GM10266 (cell line): ENCODE measurements around the gene LINC01488.

Source experiments
- DNase-seq: peaks from one replicate; pipeline ENCODE4 v3.0.0; 2012; ENCODE audit errors: extremely low spot score
- TF ChIP-seq, protein P1 (sequence below): IDR thresholded peaks from 2 replicates; pipeline ENCODE4 v1.5.1; 2012; ENCODE audit warnings: mild to moderate bottlenecking, low read depth; ENCODE audit not compliant: control insufficient read depth, insufficient read depth; ENCODE audit errors: missing control alignments

LINC01488 gene

GRCh38 chr11:69446108-69446507 lies 35.4 kb upstream of the LINC01488 start:
- no peak for DNase-seq
- TF ChIP-seq, protein P1, sequence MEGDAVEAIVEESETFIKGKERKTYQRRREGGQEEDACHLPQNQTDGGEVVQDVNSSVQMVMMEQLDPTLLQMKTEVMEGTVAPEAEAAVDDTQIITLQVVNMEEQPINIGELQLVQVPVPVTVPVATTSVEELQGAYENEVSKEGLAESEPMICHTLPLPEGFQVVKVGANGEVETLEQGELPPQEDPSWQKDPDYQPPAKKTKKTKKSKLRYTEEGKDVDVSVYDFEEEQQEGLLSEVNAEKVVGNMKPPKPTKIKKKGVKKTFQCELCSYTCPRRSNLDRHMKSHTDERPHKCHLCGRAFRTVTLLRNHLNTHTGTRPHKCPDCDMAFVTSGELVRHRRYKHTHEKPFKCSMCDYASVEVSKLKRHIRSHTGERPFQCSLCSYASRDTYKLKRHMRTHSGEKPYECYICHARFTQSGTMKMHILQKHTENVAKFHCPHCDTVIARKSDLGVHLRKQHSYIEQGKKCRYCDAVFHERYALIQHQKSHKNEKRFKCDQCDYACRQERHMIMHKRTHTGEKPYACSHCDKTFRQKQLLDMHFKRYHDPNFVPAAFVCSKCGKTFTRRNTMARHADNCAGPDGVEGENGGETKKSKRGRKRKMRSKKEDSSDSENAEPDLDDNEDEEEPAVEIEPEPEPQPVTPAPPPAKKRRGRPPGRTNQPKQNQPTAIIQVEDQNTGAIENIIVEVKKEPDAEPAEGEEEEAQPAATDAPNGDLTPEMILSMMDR: no peak

GRCh38 chr11:69447786-69448185 lies 33.7 kb upstream of the LINC01488 start:
- no peak for DNase-seq
- TF ChIP-seq, protein P1: no peak

DNA sequence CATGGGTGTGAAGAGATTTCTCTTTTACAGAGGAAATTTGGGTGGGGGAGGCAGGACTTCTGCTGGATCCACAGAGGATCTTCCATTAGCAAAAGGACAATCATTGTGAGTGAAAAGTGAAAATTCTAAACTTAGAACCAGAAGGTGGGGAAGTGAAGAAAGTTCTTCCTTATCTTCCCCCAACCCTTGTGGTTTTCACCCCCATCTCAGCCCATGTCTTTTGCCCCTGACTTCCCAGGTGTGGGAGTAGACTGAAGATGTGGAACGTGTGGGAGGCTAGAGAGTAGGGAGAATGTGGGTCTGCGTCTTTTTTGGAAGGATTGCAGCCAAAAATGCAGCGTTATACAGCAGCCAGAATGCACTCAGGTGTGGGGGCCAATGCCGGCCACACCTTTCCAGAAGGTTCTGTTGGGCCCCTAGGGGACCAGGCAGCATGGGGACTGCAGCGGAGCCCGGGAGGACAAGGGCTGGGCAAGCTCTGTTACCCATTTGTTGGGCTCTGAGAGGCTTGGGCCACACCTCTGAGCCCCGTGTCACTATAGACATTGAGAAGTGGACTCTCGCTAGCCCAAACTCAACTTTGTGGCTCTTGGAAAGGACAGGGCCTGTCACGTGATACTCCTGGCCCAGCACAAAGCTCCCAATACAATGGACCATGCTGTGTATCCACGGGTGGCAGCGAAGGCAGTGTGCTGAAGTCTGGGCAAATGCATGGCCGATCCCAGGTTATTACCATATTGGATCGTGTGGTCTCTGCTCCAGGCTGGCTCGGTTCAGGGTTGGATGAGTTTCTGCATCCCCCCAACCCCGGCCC lies 32.8 kb upstream of the LINC01488 start:
- TF ChIP-seq, protein P1: no peak
- DNase-seq: no peak

DNA sequence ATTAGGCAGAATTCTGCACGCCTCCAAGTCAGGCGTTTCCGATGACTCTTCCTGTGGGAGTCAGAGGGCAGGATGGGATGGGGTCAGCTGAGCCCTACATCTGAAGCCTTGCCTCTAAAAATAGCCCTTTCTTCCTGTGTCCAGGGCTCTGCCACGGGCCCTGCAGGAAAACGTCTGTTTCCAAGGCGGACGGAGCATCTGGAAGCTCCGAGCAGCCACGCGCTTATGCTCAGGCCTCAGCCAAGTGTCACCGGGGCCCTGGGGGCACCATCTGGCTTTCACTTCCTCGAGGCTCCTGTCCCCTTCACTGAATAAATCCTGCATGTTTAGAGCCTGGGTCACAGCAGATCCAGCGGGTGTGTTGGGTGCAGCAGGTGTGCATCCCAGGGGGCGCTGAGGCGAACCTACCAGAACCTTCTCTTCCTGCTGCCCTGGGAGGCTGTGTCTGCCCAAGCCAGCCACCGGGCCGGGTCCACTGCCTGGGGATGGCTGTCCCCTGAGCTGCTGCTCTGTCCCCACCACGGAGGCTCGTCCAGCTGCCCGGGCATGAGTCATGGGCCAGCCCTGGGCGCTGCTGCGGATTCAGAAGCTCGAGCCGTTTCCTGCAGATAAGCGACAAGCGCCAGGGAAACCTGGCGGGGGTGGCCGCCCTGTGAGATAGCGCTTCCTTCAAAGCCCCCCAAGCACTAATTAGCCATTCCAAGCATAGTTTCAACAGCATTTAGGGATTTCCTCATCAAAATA lies 32.0 kb upstream of the LINC01488 start:
- no peak for DNase-seq
- TF ChIP-seq, protein P1: no peak

DNA sequence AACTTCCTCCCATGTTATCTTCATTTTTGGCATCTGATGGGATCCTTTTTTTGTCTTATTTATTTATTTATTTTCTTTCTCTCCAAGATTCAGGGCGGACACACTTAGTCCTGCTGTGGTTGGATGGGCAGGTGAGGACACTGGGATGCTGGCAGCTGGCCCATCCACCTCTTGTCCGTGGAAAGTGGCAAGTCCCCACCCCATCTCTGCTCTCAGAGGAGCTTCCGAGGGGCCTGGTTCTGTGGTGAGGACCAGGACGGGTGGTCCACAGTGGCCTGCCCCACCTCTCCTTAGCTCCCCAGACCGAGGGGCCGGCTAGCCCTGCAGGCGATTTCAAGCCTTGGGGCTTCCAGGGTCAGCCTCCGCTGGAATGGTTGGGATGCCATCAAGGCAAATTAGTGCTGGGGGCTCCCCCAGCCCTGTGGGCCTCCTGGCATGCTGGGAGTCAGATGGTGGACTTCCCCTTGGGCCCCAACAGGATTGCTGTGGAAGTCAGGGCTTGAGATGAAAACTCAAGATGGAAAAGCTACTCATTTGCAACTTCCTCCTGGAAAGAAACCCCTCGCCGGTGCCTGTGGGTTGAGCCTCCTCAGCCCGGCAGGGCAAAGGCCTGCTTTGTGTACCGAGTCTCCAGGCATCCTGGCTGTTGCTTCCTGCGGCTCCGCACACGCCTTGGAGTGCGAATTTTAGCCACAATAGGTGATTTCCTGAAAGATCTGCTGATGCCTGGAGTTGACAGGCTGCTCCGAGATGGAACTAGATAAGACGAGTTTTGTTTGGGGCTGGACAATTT lies 31.2 kb upstream of the LINC01488 start:
- TF ChIP-seq, protein P1: no peak
- DNase-seq: no peak

DNA sequence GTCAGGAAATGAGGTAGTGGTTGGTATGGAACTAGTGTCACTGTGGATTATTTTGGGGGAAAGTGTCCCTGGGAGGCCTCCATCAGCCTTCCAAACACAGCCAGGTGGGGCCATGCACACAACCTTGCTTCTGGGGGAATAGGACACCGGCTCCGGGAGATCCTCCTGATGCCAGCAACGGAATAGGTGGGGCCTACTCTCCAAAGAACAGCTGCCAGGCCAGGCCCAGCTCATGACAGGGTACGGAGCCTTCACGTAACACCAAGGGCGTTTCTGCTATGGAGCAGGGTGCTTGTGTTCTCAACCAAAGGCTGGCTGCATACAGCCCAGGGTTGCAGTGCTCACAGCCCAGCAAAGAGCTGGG lies 30.6 kb upstream of the LINC01488 start:
- no peak for DNase-seq
- TF ChIP-seq, protein P1: no peak

GRCh38 chr11:69451289-69451688 lies 30.2 kb upstream of the LINC01488 start:
- TF ChIP-seq, protein P1: no peak
- DNase-seq: no peak
